Erythroblast (primary cell): ENCODE data around the gene SLCO2A1.

Experiments
- GATA1 ChIP-seq: IDR thresholded peaks from 2 replicates; pipeline ENCODE4 v1.6.1; 2011; ENCODE audit warnings: low read depth, mild to moderate bottlenecking, control low read depth, low read length, moderate library complexity
- POLR2A ChIP-seq: IDR thresholded peaks from 2 replicates; pipeline ENCODE4 v1.6.1; 2011; ENCODE audit warnings: mild to moderate bottlenecking, low read length

- TF ChIP-seq POLR2A = no peak
- no peak for TF ChIP-seq GATA1
These were observed 31.7 kb upstream of the SLCO2A1 start for GRCh38 chr3:134061401-134061800.
